ENCODE data around the gene ARHGAP25.

DNA sequence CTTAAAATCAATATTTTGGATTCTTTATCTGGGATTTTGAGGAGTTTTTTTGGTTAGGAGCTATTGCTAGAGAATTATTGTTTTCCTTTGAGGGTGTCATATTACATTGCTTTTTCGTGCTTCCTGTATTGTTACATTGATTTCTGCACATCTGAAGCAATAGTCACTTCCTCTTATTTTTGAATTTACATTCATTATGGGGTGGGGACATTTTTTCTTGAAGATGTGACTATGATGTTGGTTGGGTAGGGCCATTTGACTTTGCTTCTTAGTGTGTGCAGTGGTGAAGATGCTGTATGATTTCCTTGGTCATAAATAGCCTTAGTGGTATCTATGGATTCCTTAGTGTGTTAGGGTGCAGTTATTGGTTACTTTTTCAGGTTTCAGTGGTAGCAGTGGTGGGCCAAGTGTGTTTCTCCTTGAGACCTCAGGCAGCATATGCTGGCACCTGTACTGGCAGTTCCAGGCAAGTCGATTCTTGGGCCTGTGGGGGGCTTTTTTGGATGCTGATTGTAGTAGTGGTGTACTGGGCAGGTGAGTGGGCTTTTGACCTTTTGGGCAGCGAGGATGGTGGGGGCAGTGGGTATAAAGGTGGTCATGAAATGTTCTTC is 61.8 kb downstream of the ARHGAP25 start:
- TF ChIP-seq EZH2 (IDR thresholded peaks at IDR 0.05) (no peak), POLR2AphosphoS5 (IDR thresholded peaks at IDR 0.05; ENCODE audit: borderline replicate concordance, low read depth, low read length) (no peak), FOXP2 (optimal IDR thresholded peaks at IDR 0.05; ENCODE audit: control extremely low read depth, extremely low read length, insufficient read depth) (no peak)

Measured in SK-N-MC (cell line).